GM12878 (cell line): Measurements from ENCODE around the gene MYH9. TPM values are rescaled to one million over a fixed set of nuclear protein-coding genes. Genes with fewer than 3 reads are reported as not detected.

Source experiments
- DPF2 ChIP-seq: fragments of 450-650 bp; IDR thresholded peaks from 2 replicates; pipeline ENCODE4 v1.6.1; 2017; ENCODE audit warnings: mild to moderate bottlenecking
- GABPA ChIP-seq: IDR thresholded peaks from 2 replicates; pipeline ENCODE4 v1.6.1; 2014; ENCODE audit warnings: antibody characterized with exemption, low read depth, mild to moderate bottlenecking, inconsistent platforms
- IRF4 ChIP-seq: IDR thresholded peaks from 2 replicates; pipeline ENCODE4 v1.6.1; 2011; ENCODE audit warnings: low read depth, low read length
- MTA3 ChIP-seq: IDR thresholded peaks from 2 replicates; pipeline ENCODE4 v1.6.1; 2012; ENCODE audit warnings: low read length, inconsistent platforms, borderline replicate concordance
- NFIC ChIP-seq: IDR thresholded peaks from 2 replicates; pipeline ENCODE4 v1.6.1; 2012; ENCODE audit warnings: low read depth, mild to moderate bottlenecking, inconsistent platforms, low read length, moderate library complexity
- PRDM15 ChIP-seq: fragments of 450-650 bp; formaldehyde crosslinking; IDR thresholded peaks from 2 replicates; pipeline ENCODE4 v1.4.0; 2020; ENCODE audit warnings: mild to moderate bottlenecking, moderate library complexity
- REST ChIP-seq: IDR thresholded peaks from 2 replicates; pipeline ENCODE4 v1.6.1; 2012; ENCODE audit warnings: mild to moderate bottlenecking, low read depth, low read length
- RUNX3 ChIP-seq: IDR thresholded peaks from 2 replicates; pipeline ENCODE4 v1.6.1; 2012; ENCODE audit warnings: low read length, inconsistent platforms
- STAT1 ChIP-seq: fragments of 450-650 bp; conservative IDR thresholded peaks from 2 replicates; pipeline ENCODE4 v1.6.1; 2014; ENCODE audit warnings: antibody characterized with exemption, mild to moderate bottlenecking
- SUPT20H ChIP-seq: IDR thresholded peaks from 2 replicates; pipeline ENCODE4 v1.6.1; 2011; ENCODE audit warnings: low read depth, mild to moderate bottlenecking, low read length, moderate library complexity, borderline replicate concordance; ENCODE audit not compliant: control insufficient read depth
- ZZZ3 ChIP-seq: IDR thresholded peaks from 2 replicates; pipeline ENCODE4 v1.6.1; 2011; ENCODE audit warnings: low read depth; ENCODE audit not compliant: control insufficient read depth, insufficient read length
- polyA plus RNA-seq, 11 experiments: library from polyadenylated mRNA; depleted of rRNA in 4 of 11; unstranded in 6 of 11; stranded (reverse) in 5 of 11; fragments of >200 nt; fragmentation: Nextera tagmentation in 4 of 11; fragmentation: Illumina TruSeq in 1 of 11; extraction: Ambion mirVana in 4 of 11; extraction: Trizol in 1 of 11; gene quantifications; 1 replicate in 1 of 11; 2 replicates in 10 of 11; pipeline versions ENCODE4 v1.2.1 to v1.2.3, GENCODE V29; 2011 to 2016; ENCODE audit warnings: inconsistent platforms in 2 of 11, missing spikeins in 2 of 11, low read depth in 1 of 11
- total RNA-seq, 4 experiments: library from RNA; depleted of rRNA in 3 of 4; stranded (reverse); fragments of >200 nt in 3 of 4; fragmentation: Illumina TruSeq in 1 of 4; extraction: Trizol in 1 of 4; gene quantifications; 2 replicates each; pipeline versions ENCODE4 v1.2.1 to v1.2.3, GENCODE V29; 2013 to 2021

The MYH9 gene
- total and polyA plus RNA-seq, 10 of the 15 experiments (the other 5 are each of a cell fraction or from before 2014, with no cell fraction given) = 5.1 to 525 (median 145) TPM

GRCh38 chr22:36386351-36386899, 1.3 kb downstream of the MYH9 start (continued):
- TF ChIP-seq STAT1 = no peak
- no peak for TF ChIP-seq GABPA
- TF ChIP-seq PRDM15 = no peak
- peak; percentile 78 for TF ChIP-seq RUNX3
- no peak for TF ChIP-seq ZZZ3
- no peak for TF ChIP-seq MTA3
- no peak for TF ChIP-seq REST
- no peak; the same call in 1 of the 2 replicates for TF ChIP-seq NFIC
- TF ChIP-seq SUPT20H = no peak
- no peak for TF ChIP-seq IRF4
- no peak for TF ChIP-seq DPF2
